Sigmoid colon (tissue), 4 donors: ENCODE measurements around the gene MTX1.

Experiments
- EP300 ChIP-seq, 4 donors: sonication (generic); formaldehyde crosslinking; IDR thresholded peaks; one replicate each; pipeline ENCODE4 v1.6.1; 2017; ENCODE audit warnings: antibody characterized with exemption in 4 of 4
- POLR2A ChIP-seq, 2 donors: fragments of 450-650 bp; IDR thresholded peaks; one replicate each; pipeline ENCODE4 v1.6.1; 2016; ENCODE audit warnings: antibody characterized with exemption in 2 of 2, mild to moderate bottlenecking in 2 of 2, moderate library complexity in 2 of 2
- POLR2AphosphoS5 ChIP-seq, 4 donors: sonication (generic); formaldehyde crosslinking; IDR thresholded peaks; one replicate each; pipeline ENCODE4 v1.6.1; 2017; ENCODE audit warnings: antibody characterized with exemption in 4 of 4
- TF ChIP-seq, protein P1 (sequence below), 4 experiments: fragments of 450-650 bp in 3 of 4; fragments of 200-600 bp in 1 of 4; IDR thresholded peaks; one replicate each; pipeline ENCODE4 v1.5.1; 2016 to 2019; ENCODE audit warnings: antibody characterized with exemption in 4 of 4, mild to moderate bottlenecking in 3 of 4, moderate library complexity in 2 of 4

DNA sequence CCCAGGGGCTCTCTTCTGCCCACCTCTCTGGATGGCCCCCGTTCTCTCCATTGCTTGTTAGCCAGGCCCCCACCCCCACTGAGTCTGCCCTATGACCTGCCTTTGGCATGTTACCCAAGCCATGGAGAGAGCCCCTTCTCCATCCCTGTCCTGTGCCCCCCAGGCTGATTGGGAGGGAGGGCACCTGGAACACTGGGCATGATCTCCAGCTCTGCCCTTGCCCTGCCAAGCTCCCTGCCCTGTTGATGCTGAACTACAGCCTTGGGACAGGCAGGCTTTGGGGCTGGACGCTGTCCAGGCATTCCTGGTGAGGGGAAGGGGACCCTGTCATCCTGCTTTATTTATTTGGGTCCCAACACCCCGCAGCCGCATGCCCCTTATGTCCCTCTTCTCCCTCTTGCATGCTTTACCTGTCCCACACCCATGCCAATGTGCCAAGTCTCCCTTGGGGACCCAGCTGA is 24.1 kb upstream of the MTX1 start:
- TF ChIP-seq, protein P1, sequence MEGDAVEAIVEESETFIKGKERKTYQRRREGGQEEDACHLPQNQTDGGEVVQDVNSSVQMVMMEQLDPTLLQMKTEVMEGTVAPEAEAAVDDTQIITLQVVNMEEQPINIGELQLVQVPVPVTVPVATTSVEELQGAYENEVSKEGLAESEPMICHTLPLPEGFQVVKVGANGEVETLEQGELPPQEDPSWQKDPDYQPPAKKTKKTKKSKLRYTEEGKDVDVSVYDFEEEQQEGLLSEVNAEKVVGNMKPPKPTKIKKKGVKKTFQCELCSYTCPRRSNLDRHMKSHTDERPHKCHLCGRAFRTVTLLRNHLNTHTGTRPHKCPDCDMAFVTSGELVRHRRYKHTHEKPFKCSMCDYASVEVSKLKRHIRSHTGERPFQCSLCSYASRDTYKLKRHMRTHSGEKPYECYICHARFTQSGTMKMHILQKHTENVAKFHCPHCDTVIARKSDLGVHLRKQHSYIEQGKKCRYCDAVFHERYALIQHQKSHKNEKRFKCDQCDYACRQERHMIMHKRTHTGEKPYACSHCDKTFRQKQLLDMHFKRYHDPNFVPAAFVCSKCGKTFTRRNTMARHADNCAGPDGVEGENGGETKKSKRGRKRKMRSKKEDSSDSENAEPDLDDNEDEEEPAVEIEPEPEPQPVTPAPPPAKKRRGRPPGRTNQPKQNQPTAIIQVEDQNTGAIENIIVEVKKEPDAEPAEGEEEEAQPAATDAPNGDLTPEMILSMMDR (IDR thresholded peaks at IDR 0.05) = no peak
- no peak for TF ChIP-seq POLR2A (IDR thresholded peaks at IDR 0.05)
- TF ChIP-seq EP300 (IDR thresholded peaks at IDR 0.05) = no peak
- TF ChIP-seq POLR2AphosphoS5 (IDR thresholded peaks at IDR 0.05) = no peak
